GM18520 (cell line): ENCODE results near the gene WDFY4.

Experiments
- ATAC-seq: cut with Tn5 transposase; IDR thresholded peaks from one replicate; pipeline ENCODE4 v1.9.1; 2021; ENCODE audit not compliant: unreplicated experiment

Gene WDFY4

DNA sequence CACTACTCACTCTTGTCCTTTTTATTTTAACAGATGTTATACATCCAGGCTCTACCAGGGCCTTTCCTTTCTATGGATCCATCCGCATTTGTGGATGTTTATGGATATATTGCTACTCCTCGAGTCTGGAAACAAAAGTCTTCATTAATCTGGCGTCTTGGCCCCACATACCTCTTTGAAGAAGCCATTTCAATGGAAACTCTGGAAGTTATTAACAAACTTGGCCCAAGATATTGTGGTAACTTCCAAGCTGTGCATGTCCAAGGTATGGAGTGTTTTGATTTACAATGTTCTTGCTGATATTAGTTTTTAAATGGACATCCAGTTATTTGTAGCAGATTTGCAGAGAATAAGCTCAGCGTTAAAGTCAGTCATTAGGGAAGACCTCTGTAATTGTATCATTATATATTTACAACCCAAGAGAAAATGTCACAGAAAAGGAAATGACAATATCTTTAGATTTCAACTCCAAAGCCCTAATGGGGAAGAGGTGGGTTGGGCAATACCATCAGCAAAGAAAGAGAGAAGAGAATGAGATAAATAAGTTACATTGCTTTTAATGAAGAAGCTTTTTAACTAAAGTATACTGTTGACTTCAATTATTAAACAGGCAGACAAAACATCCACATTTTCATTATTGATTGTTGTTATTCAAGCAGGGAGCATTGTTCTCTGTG lies 102.1 kb downstream of the WDFY4 start:
- no peak for ATAC-seq

GRCh38 chr10:48788554-48788953 lies 103.9 kb downstream of the WDFY4 start:
- no peak for ATAC-seq

GRCh38 chr10:48789486-48790456 lies 105.1 kb downstream of the WDFY4 start:
- ATAC-seq = no peak

- ATAC-seq = no peak
These were observed 105.9 kb downstream of the WDFY4 start for GRCh38 chr10:48790457-48791044.

- no peak for ATAC-seq
These were observed 106.7 kb downstream of the WDFY4 start for GRCh38 chr10:48791267-48791928.

GRCh38 chr10:48792121-48792520 lies 107.4 kb downstream of the WDFY4 start:
- no peak for ATAC-seq

GRCh38 chr10:48792687-48793096 lies 108.0 kb downstream of the WDFY4 start:
- ATAC-seq = no peak

DNA sequence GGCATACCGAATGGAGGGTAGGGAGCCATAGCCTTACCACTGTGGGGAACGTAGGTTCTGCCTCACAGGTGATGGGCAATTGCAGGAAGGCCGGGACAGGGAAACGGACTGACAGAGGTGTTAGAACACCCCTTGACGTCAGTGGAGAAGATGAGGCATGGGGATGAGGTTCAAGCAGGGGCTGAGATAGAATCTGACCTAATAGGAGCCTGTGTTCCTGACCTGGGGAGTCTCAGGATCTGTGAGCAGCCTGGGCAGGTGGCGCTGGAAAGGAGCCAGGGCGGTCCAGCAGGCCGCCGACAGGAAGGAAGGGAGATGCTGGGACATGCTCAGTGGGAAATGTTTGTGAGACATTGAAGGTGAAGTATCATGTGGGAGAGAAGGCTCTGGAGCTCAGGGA lies 109.4 kb downstream of the WDFY4 start:
- ATAC-seq = no peak

- no peak for ATAC-seq
These were observed 112.1 kb downstream of the WDFY4 start for GRCh38 chr10:48796713-48797245.

- ATAC-seq = no peak
These were observed 113.2 kb downstream of the WDFY4 start for GRCh38 chr10:48797830-48798229.

GRCh38 chr10:48798481-48799254 lies 114.0 kb downstream of the WDFY4 start:
- ATAC-seq = no peak

- no peak for ATAC-seq
These were observed 114.8 kb downstream of the WDFY4 start for GRCh38 chr10:48799341-48800006.

DNA sequence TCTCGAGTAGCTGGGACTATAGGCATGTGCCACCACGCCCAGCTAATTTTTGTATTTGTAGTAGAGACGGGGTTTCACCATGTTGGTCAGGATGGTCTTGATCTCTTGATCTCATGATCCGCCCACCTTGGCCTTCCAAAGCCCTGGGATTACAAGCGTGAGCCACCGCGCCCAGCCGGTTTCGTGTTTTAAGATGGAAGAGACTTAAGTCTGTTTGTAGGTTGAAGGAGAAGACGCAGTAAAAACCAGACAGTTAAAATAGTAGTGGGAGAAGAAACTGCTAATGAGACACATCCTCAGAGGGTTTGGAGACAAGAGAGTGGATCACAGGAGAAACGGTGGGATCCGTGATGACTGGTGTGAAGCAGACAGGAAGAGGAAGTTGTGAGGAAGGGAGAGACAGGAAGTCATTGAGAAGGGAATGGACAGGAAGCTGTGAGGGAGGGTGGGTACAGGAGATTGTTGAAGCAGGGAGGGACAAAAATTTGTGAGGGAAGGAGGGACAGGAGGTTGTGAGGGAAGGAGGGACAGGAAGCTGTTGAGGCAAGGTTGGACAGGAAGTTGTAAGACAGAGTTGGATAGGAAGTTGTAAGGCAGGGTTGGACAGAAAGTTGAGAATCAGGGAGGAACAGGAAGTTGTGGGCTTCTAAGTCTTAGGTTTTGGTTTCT lies 115.5 kb downstream of the WDFY4 start:
- ATAC-seq = no peak

GRCh38 chr10:48801001-48801421 lies 116.3 kb downstream of the WDFY4 start:
- no peak for ATAC-seq

DNA sequence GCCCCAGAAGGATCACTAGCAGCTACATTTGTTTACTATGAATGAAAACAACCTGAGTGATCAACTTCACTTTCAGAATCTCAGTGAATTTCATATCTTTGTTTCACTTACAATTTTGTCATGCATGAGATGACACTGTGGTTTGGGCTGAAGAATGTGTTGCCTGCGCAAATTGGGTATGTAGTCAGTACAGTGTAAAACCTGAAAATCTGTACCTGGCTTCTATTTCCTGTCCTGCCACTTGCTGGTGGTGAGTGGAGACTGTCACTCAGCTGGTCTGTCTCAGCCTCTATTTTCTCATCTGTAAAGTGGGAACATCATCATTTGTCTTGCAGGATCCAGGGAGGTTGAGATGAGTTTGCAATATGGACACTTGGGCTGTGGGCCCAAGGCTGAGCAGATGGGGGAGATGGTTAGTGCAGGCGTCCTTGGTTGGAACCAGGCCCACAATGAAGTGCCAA lies 118.0 kb downstream of the WDFY4 start:
- ATAC-seq = peak; percentile 97

DNA sequence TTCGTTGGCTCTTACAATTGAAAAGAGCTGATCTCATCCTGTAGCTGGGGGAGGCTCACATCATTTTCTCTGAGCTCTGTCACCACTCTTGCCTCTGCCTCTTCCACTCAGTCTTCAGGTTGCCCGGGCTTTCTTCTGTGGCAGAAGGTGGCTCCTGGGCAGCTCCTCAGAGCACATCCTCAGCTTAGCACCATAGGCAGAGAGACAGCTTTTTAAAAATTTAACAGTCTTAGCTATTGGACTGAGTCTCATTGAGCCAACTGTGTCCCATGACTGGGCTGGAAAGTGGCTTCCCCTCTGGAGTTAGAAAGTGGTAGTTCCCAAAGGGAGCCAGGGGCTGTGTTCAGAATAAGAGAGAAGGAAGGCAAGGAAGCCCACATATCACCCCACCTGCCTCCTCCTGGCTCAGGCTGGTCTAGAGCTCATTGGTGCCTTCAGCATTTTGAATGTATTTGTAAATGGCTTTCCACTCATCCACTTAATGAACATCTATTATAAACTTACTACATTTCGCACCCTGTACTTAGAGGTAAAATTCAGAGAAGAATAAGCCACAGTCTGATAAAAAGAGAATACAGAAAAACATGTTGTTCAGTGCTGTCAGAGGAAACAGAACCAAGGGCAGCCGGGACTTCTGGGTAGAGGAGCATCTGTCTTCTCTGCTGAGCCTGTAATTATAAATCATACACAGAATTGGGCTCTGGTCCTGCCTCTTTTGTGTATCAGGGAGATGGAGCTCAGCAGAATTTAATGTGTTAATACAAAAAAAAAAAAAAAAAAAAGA lies 119.3 kb downstream of the WDFY4 start:
- no peak for ATAC-seq

DNA sequence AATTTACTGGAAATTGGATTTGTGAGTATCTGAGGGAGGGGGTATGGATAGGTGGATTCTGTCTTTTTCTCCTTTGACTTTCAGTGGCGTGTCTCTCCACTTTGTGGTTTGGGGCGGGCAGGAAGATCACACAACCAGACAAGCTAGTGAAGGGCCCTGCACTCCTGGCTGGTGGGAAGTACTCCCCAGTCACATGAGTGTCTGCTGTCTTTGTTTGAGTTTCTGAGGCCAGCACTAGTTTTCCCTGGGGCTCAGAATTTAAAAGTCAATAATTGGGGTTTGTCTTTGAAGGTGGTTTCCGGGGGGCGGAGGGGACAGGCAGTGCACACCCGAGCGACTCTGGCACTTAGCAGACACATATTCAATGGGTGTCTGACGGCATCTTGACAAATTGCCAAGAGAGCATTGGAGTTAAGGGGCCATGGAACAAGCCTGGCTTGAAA lies 120.1 kb downstream of the WDFY4 start:
- ATAC-seq = no peak

GRCh38 chr10:48805411-48805810 lies 120.7 kb downstream of the WDFY4 start:
- ATAC-seq = no peak
